NCI-H2081 (cell line): ENCODE data around the gene IL23A.
A peak's percentile ranks its signal among the peaks of the same experiment; 100 is the strongest.
"Not testable (repeated sequence)": the region's sequence is repeated elsewhere in the genome, so short reads cannot be mapped to it uniquely, and the experiment has no call there.

ENCODE experiments used
- DNase-seq, 2 experiments: peaks; one replicate each; lab custom pipeline; 2025; lab: John Stamatoyannopoulos, UW

Gene IL23A, protein sequence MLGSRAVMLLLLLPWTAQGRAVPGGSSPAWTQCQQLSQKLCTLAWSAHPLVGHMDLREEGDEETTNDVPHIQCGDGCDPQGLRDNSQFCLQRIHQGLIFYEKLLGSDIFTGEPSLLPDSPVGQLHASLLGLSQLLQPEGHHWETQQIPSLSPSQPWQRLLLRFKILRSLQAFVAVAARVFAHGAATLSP

DNA sequence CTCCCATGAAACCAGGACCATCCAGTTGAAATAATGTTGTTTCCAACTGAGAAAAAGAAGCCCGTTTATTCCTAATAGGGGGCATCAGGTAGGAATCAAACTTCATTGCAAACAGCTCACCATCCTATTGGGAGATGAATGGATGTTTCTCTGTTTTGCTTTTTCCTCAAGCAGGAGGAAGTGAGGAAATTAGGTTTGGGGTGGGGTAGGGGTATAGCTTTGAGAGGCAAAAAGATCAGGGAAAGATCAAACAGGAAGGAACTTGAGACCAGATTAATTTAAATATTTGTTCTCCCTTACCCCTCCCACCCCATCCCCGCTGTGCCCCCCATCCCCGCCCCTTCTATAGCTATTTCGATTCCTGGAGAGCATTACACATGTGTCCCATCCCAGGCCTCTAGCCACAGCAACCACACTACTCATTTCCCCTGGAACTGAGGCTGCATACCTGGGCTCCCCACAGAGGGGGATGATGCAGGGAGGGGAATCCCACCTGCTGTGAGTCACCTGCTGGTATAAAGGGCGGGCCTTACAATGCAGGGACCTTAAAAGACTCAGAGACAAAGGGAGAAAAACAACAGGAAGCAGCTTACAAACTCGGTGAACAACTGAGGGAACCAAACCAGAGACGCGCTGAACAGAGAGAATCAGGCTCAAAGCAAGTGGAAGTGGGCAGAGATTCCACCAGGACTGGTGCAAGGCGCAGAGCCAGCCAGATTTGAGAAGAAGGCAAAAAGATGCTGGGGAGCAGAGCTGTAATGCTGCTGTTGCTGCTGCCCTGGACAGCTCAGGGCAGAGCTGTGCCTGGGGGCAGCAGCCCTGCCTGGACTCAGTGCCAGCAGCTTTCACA is at the start of gene IL23A:
IL23A (plus strand) TSS at position 577 of the 850 bp plus-strand sequence; CDS start at position 738, 161 bp downstream.
- peak; percentile 45 to 47 for DNase-seq

DNA sequence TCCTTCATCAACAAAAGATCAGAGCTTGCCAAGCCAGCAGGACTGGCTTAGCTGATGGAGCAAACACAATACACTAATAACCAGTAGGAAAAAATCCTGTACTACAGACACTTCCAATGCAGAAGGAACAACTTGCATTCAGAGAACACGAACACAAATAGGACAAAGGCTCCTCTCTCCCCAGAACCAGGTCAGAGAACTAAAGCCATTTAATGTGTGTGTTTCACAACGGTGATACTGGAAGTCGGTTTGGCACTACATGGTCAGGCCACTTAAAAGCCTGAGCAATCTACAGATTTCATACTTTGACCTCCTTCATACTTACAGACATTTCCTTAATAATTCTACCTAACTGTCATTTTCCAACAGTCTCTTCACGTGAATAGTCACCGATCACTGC is 44.9 kb upstream of the IL23A start:
- DNase-seq, result no peak

DNA sequence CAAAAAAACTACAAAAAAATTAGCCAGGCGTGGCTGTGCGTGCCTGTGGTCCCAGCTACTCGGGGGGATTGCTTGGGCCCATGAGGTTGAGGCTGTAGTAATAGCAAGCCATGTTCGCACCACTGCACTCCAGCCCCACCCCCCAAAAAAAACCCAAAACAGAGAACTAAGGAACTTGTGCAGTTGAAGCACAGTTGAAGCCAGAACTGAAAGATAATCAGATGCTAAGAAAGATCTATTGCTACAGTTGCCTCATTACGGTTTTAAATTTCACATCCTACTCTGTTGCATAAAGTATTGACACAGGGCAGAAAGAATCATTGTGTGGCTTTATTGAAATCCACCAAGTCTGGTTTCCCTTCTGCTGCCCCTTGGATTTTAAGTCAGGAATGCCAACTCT is 42.4 kb upstream of the IL23A start:
- no peak for DNase-seq

GRCh38 chr12:56297400-56297799 is 41.3 kb upstream of the IL23A start:
- DNase-seq, result no peak

GRCh38 chr12:56298828-56299227 is 39.9 kb upstream of the IL23A start:
- DNase-seq, result no peak

GRCh38 chr12:56299308-56299852 is 39.3 kb upstream of the IL23A start:
- peak in 1 of 2 experiments; percentile 10 for DNase-seq

- DNase-seq, result peak; percentile 98 to 99
These were observed 38.6 kb upstream of the IL23A start, which contains the start of gene CS for GRCh38 chr12:56299853-56300643. Gene CS, minus strand, starts transcription at chr12:56300330. Its CDS starts 129 bp downstream, at chr12:56300201.

DNA sequence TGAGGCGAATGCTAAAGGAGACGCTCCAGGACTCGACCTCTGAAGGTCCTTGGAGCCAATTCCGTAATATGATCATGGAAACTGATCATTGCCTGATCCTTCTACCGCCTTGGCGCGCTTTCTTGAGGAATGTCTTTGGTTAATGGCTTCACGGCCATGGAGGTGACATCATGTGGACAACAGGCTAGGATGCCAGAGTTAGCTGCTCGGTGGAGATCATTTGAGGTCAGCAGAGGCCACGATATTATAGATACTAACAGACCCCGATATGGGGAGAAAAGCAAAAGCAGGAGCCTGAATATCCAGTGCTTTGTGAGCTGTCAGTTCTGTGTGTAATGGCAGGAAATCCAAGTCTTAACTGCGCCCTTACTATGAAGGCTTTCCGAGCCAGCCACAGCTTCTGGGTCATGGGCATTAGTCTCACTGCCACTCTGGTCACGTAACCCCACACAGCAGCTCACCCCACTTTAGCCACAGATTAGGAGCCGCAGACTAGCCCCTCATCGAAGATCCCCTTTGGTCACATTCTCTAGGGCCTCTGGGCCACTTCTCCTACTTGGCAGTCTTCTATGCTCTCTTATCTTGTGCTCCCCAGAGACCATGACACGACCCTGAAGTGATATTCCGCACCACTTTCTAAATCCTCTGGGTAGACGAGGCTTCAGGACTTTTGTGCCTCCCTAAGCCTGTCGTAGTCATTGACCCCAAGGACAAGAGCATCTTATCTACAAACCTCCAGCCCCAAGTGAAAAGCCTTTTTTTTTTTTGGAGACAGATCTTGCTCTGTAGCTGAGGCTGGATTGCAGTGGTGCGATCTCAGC is 37.8 kb upstream of the IL23A start:
- DNase-seq, result peak in 1 of 2 experiments; percentile 58

DNA sequence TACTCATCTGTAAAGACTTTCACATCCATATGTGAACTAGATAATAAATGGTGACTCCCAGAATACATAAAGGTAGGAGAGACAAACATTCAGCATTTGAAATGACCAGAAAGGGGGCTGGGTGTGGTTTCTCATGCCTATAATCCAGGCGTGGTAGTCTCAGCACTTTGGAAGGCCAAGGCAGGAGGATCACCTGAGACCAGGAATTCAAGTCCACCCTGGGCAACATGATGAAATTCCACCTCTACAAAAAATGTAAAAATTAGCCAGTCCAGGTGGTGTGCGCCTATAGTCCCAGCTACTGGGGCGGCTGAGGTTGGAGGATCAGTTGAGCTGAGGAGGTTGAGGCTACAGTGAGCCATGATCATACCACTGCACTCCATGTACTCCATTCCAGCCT is 34.4 kb upstream of the IL23A start:
- DNase-seq, result no peak

DNA sequence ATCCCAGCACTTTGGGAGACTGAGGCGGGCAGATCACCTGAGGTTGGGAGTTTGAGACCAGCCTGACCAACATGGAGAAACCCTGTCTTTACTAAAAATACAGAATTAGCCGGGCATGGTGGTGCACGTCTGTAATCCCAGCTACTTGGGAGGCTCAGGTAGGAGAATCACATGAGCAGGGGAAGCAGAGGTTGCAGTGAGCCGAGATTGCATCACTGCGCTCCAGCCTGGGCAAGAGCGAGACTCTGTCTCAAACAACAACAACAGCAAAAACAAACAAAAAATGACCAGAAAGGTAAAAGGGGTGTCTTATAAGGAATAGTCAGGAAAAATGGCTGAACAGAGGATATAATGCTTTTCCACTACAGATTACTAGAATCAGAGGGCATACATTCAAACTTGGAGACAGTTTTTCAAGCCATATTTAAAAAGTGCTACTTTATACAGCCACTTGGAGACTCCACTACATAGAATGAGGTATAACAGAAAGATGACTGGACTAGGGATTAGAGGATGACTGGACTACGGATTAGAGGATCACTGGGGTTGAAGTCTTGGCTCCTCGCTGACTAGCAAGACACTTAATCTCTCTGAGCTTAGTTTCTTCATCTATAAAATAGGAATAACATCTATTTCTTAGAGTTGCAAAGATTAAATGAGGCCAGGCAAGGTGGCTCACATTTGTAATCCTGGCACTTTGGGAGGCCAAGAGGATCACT is 33.7 kb upstream of the IL23A start:
- DNase-seq, result no peak

DNA sequence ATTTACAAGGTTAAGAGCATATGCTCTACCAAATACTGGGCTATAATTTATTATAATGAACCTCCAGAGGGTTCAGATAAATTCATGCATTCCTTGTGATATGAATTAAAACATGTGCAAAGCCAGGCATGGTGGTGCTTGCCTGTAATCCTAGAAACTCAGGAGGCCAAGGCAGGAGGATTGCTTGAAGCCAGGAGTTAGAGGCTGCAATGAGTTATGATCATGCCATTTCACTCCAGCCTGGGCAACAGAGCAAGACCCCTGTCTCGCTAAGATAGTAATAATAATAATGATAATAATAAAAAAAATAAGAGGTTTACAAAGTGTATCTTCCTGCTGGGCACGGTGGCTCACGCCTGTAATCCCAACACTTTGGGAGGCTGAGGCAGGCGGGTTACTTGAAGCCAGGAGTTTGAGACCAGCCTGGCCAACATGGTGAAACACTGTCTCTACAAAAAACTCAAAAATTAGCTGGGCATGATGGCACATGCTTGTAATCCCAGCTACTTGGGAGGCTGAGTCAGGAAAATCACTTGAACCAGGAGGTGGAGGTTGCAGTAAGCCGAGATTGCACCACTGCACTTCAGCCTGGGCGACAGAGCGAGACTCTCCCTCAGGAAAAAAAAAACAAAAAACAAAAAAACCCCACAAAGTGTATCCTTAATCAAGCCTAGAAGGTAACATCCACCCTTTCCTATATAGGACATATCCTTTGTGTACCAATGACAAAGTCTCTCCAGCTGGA is 31.3 kb upstream of the IL23A start:
- DNase-seq, result no peak

- DNase-seq, result no peak
These were observed 30.0 kb upstream of the IL23A start for GRCh38 chr12:56308714-56309113.

DNA sequence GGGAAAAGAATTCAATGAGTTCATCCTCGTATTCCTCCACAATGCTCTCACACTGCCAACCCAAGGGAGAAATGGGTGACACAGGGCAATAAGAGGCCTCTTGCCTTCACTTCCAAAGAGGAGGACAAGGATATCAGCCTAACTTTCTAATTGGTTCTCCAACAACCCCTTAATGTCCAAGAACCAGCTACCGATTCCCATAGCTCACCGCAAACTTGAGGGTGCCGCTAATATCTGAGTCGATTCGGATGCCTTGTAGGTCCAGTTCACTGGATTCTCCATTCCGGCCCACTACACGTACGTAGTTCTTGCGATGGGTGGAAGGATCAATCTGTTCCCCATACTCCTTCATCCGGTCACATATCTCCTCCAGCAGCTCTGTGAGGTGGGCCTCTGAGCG is 27.7 kb upstream of the IL23A start:
- DNase-seq, result no peak

- DNase-seq, result no peak
These were observed 23.4 kb upstream of the IL23A start for GRCh38 chr12:56315249-56315621.

- DNase-seq, result peak; percentile 96 to 97
These were observed 22.8 kb upstream of the IL23A start, which contains the start of gene CNPY2 for GRCh38 chr12:56315622-56316473. Gene CNPY2, minus strand, starts transcription at chr12:56315988. Its CDS starts 771 bp downstream, at chr12:56315217.

DNA sequence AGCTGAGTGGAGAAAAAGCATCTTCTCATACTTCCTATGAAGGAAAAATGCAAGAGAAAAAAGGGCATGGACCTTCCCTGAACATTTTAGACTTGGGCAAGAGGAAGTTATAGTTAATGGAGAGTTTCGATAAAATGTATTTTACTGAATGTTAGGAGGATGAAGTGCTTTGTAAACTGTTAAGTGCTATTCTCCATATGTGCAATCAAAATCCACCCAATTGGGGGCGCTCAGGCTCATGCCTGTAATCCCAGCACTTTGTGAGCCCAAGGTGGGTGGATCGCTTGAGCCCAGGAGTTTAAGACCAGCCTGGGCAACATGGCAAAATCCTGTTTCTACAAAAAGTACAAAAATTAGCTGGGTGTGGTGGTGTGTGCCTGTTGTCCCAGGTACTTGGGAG is 21.0 kb upstream of the IL23A start:
- no peak for DNase-seq

DNA sequence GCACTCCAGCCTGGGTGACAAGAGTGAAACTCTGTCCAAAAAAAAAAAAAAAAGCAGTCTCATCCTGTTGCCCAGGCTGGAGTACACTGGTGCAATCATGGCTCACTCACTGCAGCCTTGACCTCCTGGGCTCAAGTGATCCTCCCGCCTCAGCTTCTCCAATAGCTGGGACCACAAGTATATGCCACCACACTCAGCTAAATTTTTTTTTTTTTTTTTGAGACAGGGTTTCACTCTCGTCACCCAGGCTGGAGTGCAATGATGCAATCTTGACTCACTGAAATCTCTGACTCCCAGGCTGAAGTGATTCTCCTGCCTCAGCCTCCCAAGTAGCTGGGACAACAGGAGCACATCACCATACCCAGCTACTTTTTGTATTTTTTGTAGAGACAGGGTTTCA is 17.7 kb upstream of the IL23A start:
- DNase-seq, result no peak

DNA sequence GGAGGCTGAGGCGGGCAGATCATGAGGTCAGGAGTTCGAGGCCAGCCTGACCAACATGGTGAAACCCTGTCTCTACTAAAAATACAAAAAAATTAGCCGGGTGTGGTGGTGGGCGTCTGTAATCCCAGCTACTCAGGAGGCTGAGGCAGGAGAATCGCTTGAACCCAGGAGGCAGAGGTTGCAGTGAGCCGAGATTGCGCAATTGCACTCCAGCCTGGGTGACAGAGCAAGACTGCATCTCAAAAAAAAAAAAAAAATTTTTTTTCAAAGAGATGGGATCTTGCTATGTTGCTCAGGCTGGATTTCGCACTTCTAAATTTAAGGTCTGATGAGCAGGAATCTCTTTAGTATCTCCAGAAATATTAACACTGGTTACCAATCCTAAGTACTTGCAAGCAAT is 17.1 kb upstream of the IL23A start:
- not testable (repeated sequence) for DNase-seq

DNA sequence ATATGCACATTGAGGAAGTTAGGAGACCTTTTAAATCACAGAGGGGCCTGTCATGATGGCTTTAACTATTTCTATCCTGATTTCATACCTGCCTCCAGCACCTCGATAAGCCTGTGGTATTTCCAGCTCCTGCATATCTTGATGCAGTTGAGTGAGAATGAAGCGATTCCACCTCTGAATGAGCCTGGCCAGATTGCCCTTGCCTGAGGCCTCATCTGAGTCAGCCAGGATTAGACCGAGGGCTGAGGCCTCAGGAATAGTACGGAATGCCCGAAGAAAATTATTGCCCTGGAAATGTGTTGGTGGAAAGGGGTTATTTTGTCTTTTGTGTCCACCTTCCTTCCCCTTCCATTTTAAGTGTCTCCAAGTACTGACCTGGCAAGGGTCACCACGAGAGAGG is 14.5 kb upstream of the IL23A start:
- DNase-seq, result no peak
